Skeletal muscle satellite cell (primary cell): ENCODE measurements around the gene PPM1E. TPM values are rescaled to one million over a fixed set of nuclear protein-coding genes. Genes with fewer than 3 reads are reported as not detected.

ENCODE experiments used
- H3K27me3 ChIP-seq: 2 replicates; pipeline ENCODE4 v1.7.0; 2013; ENCODE audit warnings: low read length; ENCODE audit not compliant: control insufficient read depth, insufficient read depth
- H3K36me3 ChIP-seq: 2 replicates; pipeline ENCODE4 v1.7.0; 2013; ENCODE audit warnings: mild to moderate bottlenecking, control low read depth, low read length; ENCODE audit not compliant: insufficient read depth
- H3K4me1 ChIP-seq: 2 replicates; pipeline ENCODE4 v1.7.0; 2013; ENCODE audit warnings: low read length; ENCODE audit not compliant: control insufficient read depth, insufficient read depth
- H3K4me2 ChIP-seq: 2 replicates; pipeline ENCODE4 v1.7.0; 2013; ENCODE audit warnings: mild to moderate bottlenecking, low read length
- H3K4me3 ChIP-seq: 2 replicates; pipeline ENCODE4 v1.7.0; 2013; ENCODE audit warnings: low read length
- H3K9ac ChIP-seq: 2 replicates; pipeline ENCODE4 v1.7.0; 2013; ENCODE audit warnings: mild to moderate bottlenecking, low read depth, low read length, moderate library complexity
- H3K9me3 ChIP-seq: replicated peaks from 2 replicates; pipeline ENCODE4 v1.7.0; 2013; ENCODE audit warnings: mild to moderate bottlenecking, control low read depth, low read length
- total RNA-seq: library from RNA; depleted of rRNA; stranded (reverse); fragments of >200 nt; gene quantifications from 2 replicates; pipeline ENCODE4 v1.2.3, GENCODE V29; 2012; rRNA removed

The PPM1E gene
- total RNA-seq: 0.22 and 0.25 TPM in 2 replicates

DNA sequence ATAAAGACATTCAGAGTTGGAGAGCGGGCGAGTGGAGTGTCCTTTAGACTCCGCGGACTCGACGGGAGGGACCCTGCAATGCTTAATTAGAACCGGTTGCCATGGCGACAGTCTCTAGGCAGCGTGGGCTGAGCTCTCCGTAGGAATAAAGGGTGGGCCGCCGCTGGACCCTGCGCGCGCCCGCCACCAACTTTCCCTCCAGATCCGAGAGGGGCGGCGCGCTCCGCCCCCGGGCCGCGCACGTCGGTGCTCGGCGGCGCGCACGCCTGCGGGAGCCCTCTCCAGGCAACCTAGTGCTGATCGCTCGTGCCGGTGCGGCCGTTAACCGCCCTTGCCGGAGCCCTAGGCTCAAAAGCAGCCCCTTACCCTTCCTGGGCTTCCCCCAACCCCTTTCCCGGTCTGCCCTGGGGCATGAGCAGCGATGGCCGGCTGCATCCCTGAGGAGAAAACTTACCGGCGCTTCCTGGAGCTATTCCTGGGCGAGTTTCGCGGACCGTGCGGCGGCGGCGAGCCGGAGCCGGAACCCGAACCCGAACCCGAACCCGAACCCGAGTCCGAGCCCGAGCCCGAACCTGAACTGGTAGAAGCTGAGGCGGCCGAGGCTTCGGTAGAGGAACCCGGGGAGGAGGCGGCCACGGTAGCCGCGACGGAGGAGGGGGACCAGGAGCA, at the start of gene PPM1E:
PPM1E (plus strand) TSS at position 278 of the 669 bp plus-strand sequence.
- Histone ChIP-seq H3K27me3 (peaks cover 65% of the 10 kb centered on the region), H3K9me3 (no peaks in the 10 kb centered on the region), H3K36me3 (no peaks in the 10 kb centered on the region), H3K4me2 (peak within 1 kb of the TSS; percentile 97), H3K9ac (peak within 1 kb of the TSS; percentile 41), H3K4me3 (peak within 1 kb of the TSS; percentile 79), H3K4me1 (peaks cover 14% of the 10 kb centered on the region)

DNA sequence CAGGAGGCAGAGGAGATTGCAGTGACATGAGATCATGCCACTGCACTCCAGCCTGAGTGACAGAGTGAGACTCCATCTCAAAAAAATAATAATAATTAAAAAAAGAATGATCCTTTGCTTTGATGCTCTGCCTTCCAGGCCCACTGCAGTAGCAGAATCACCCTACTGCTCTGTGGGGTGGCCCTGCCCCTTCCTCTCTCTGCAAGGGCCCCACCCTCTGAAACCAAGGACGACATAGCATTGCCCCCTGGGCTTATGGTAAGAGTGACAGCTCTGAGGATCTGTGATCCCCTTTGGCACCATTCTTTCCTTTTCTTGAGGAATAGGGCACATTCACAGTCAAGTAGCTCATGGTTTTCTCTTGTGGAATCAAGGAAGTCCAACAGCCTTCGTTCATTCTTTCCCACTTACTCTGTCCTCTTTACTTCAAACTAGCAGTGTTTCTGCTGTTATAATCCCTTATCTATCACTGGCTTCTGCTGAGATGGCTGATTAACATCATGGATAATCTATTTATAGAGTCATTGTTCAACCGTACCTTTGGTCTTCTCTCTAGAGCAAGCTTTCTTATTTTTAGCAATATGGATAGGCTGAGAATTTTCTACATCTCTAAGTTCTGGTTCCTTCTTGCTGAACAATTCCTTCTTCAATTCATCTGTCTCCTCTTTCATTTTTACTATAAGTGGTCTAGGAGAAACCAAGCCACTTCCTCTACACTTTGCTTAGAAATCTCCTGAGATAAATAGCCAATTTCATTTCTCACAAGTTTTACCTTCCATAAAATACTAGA, 49.1 kb upstream of the PPM1E start:
- no peaks in the 10 kb centered on the region for H3K9me3 ChIP-seq
- peaks cover 5% of the 10 kb centered on the region for H3K36me3 ChIP-seq
- H3K4me3 ChIP-seq: no peak overlapping the region
- no peak overlapping the region for H3K9ac ChIP-seq
- peaks cover 4% of the 10 kb centered on the region for H3K4me1 ChIP-seq
- H3K4me2 ChIP-seq: no peak overlapping the region
- no peaks in the 10 kb centered on the region for H3K27me3 ChIP-seq

- H3K9ac ChIP-seq: no peak overlapping the region
- H3K9me3 ChIP-seq: no peaks in the 10 kb centered on the region
- no peak overlapping the region for H3K4me2 ChIP-seq
- H3K4me3 ChIP-seq: no peak overlapping the region
- H3K4me1 ChIP-seq: no peaks in the 10 kb centered on the region
- peaks cover 5% of the 10 kb centered on the region for H3K36me3 ChIP-seq
- no peaks in the 10 kb centered on the region for H3K27me3 ChIP-seq
Observed at GRCh38 chr17:58710948-58711552, 44.6 kb upstream of the PPM1E start.

DNA sequence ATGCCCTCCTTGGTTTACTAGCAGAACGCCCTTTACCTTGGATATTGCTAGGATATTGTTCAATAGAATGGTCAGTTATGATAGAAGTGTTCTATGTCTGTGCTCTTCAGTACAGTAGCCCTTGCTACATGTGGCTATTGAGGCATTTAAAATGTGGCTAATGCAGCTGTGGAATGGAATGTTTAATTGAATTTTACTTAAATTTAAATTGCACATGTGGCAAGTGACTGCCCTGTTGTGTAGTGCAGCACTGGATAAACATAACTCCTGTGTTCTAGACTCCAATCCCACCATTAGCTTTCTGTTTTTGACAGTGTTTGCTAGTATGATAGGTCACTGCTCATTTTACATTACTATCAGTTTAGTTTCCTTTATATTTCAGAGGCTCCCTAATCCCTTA, 33.4 kb upstream of the PPM1E start:
- Histone ChIP-seq H3K36me3 (no peaks in the 10 kb centered on the region), H3K4me2 (no peak overlapping the region), H3K9me3 (no peaks in the 10 kb centered on the region), H3K4me1 (no peaks in the 10 kb centered on the region), H3K27me3 (no peaks in the 10 kb centered on the region), H3K9ac (no peak overlapping the region), H3K4me3 (no peak overlapping the region)

- Histone ChIP-seq H3K9ac (no peak overlapping the region), H3K9me3 (no peaks in the 10 kb centered on the region), H3K4me2 (no peak overlapping the region), H3K4me3 (no peak overlapping the region), H3K27me3 (no peaks in the 10 kb centered on the region), H3K4me1 (no peaks in the 10 kb centered on the region), H3K36me3 (no peaks in the 10 kb centered on the region)
Observed at GRCh38 chr17:58722696-58723095, 33.0 kb upstream of the PPM1E start.

GRCh38 chr17:58728798-58729197, 26.9 kb upstream of the PPM1E start:
- no peak overlapping the region for H3K4me2 ChIP-seq
- H3K27me3 ChIP-seq: no peaks in the 10 kb centered on the region
- no peak overlapping the region for H3K9ac ChIP-seq
- H3K4me1 ChIP-seq: no peaks in the 10 kb centered on the region
- H3K4me3 ChIP-seq: no peak overlapping the region
- H3K36me3 ChIP-seq: no peaks in the 10 kb centered on the region
- H3K9me3 ChIP-seq: no peaks in the 10 kb centered on the region

DNA sequence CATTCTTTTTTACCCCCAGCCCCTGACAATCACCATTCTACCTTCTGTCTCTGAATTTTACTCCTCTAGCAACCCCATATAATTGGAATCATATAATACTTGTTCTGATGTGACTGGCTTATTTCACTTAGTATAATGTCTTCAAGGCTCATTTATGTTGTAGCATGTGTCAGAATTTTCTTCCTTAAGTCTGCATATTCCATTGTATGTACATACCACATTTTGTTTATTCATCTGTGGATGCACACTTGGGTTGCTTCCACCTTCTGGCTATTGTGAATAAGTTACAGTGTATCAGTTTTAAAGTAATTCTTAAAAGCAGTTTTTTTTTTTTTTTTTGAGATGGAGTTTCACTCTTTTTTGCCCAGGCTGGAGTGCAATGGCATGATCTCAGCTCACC, 24.7 kb upstream of the PPM1E start:
- no peaks in the 10 kb centered on the region for H3K27me3 ChIP-seq
- no peaks in the 10 kb centered on the region for H3K4me1 ChIP-seq
- no peaks in the 10 kb centered on the region for H3K9me3 ChIP-seq
- H3K9ac ChIP-seq: no peak overlapping the region
- no peaks in the 10 kb centered on the region for H3K36me3 ChIP-seq
- no peak overlapping the region for H3K4me2 ChIP-seq
- no peak overlapping the region for H3K4me3 ChIP-seq

GRCh38 chr17:58734040-58734439, 21.6 kb upstream of the PPM1E start:
- H3K36me3 ChIP-seq: no peaks in the 10 kb centered on the region
- no peak overlapping the region for H3K4me2 ChIP-seq
- H3K9ac ChIP-seq: no peak overlapping the region
- no peaks in the 10 kb centered on the region for H3K9me3 ChIP-seq
- no peaks in the 10 kb centered on the region for H3K27me3 ChIP-seq
- no peak overlapping the region for H3K4me3 ChIP-seq
- H3K4me1 ChIP-seq: no peaks in the 10 kb centered on the region

GRCh38 chr17:58734811-58735210, 20.8 kb upstream of the PPM1E start:
- H3K4me1 ChIP-seq: no peaks in the 10 kb centered on the region
- H3K36me3 ChIP-seq: no peaks in the 10 kb centered on the region
- H3K27me3 ChIP-seq: no peaks in the 10 kb centered on the region
- no peak overlapping the region for H3K9ac ChIP-seq
- H3K4me2 ChIP-seq: no peak overlapping the region
- no peaks in the 10 kb centered on the region for H3K9me3 ChIP-seq
- H3K4me3 ChIP-seq: no peak overlapping the region

DNA sequence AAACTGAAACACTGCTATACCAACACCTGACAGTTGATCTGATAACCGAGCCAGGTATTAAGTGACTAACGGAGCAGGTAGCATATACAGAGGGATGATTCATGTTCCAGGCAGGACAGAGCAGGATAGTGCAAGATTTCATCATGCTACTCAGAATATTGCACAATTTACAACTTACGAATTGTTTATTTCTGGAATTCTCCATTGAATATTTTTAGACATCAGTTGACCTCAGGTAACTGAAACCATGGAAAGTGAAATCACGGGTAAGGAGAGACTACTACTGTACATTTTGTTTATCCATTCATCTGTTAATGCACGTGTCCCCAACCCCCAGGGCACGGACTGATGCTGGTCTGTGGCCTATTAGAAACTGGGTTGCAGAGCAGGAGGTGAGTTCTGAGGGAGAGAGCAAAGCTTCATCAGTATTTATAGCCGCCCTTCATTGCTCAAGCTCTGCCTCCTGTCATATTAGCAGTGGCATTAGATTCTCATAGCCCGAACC, 14.5 kb upstream of the PPM1E start:
- H3K9ac ChIP-seq: no peak overlapping the region
- no peaks in the 10 kb centered on the region for H3K27me3 ChIP-seq
- H3K9me3 ChIP-seq: no peaks in the 10 kb centered on the region
- no peaks in the 10 kb centered on the region for H3K4me1 ChIP-seq
- no peak overlapping the region for H3K4me3 ChIP-seq
- no peaks in the 10 kb centered on the region for H3K36me3 ChIP-seq
- no peak overlapping the region for H3K4me2 ChIP-seq

GRCh38 chr17:58747674-58748073, 8.0 kb upstream of the PPM1E start:
- Histone ChIP-seq H3K27me3 (peaks cover 3% of the 10 kb centered on the region), H3K9ac (no peak overlapping the region), H3K9me3 (no peaks in the 10 kb centered on the region), H3K4me3 (no peak overlapping the region), H3K36me3 (no peaks in the 10 kb centered on the region), H3K4me2 (no peak overlapping the region), H3K4me1 (no peaks in the 10 kb centered on the region)
